K562 (cell line): ENCODE measurements around the gene RNF151. TPM values are rescaled to one million over a fixed set of nuclear protein-coding genes. Genes with fewer than 3 reads are reported as not detected.

Source experiments
- CBFB ChIP-seq: sonication (generic); formaldehyde crosslinking; IDR thresholded peaks from 2 replicates; pipeline ENCODE4 v1.4.0; 2020; ENCODE audit warnings: mild to moderate bottlenecking, missing genetic modification reagents
- E2F3 ChIP-seq: fragments of 250-450 bp; sonication (Bioruptor Pico); IDR thresholded peaks from 2 replicates; pipeline ENCODE4 v1.4.0; 2020; ENCODE audit warnings: mild to moderate bottlenecking
- EWSR1 ChIP-seq: fragments of 450-650 bp; IDR thresholded peaks from 2 replicates; pipeline ENCODE4 v1.6.1; 2018; ENCODE audit warnings: borderline replicate concordance, mild to moderate bottlenecking, low read depth, moderate library complexity; ENCODE audit not compliant: partially characterized antibody
- GABPB2 ChIP-seq: fragments of 250-450 bp; sonication (Bioruptor Pico); conservative IDR thresholded peaks from 2 replicates; pipeline ENCODE4 v1.5.1; 2021; ENCODE audit warnings: mild to moderate bottlenecking
- HNRNPL ChIP-seq: fragments of 200-400 bp; formaldehyde crosslinking; IDR thresholded peaks from 2 replicates; pipeline ENCODE4 v1.6.1; 2017; ENCODE audit warnings: low read depth, mild to moderate bottlenecking, low read length
- KDM2B ChIP-seq: fragments of 250-450 bp; sonication (Bioruptor Pico); IDR thresholded peaks from 2 replicates; pipeline ENCODE4 v1.8.0; 2021; ENCODE audit warnings: mild to moderate bottlenecking, moderate library complexity
- POLR2AphosphoS5 ChIP-seq: IDR thresholded peaks from 2 replicates; pipeline ENCODE4 v1.6.1; 2011; ENCODE audit warnings: mild to moderate bottlenecking, low read depth, low read length, moderate library complexity; ENCODE audit not compliant: control insufficient read depth, insufficient read depth
- RFX7 ChIP-seq: fragments of 250-450 bp; sonication (Bioruptor Pico); IDR thresholded peaks from 2 replicates; pipeline ENCODE4 v1.5.1; 2021; ENCODE audit warnings: mild to moderate bottlenecking
- TRIM28 ChIP-seq: fragments of 450-650 bp; IDR thresholded peaks from 2 replicates; pipeline ENCODE4 v1.6.1; 2017
- WHSC1 ChIP-seq: IDR thresholded peaks from one replicate; pipeline ENCODE4 v1.6.1; 2012; ENCODE audit warnings: low read length, control low read depth, inconsistent platforms
- ZFP1 ChIP-seq: fragments of 450-650 bp; formaldehyde crosslinking; IDR thresholded peaks from 2 replicates; pipeline ENCODE4 v1.4.0; 2020; ENCODE audit warnings: mild to moderate bottlenecking, mixed read lengths
- ZNF239 ChIP-seq: fragments of 250-450 bp; sonication (Bioruptor Pico); IDR thresholded peaks from 2 replicates; pipeline ENCODE4 v1.4.0; 2020; ENCODE audit warnings: mild to moderate bottlenecking
- polyA plus RNA-seq, 8 experiments: library from polyadenylated mRNA; depleted of rRNA in 4 of 8; stranded (reverse) in 5 of 8; unstranded in 3 of 8; fragments of >200 nt; fragmentation: Nextera tagmentation in 2 of 8; fragmentation: Illumina TruSeq in 1 of 8; extraction: Ambion mirVana in 2 of 8; extraction: Trizol in 1 of 8; gene quantifications; 2 replicates each; pipeline versions ENCODE4 v1.2.1 to v1.2.3, GENCODE V29; 2011 to 2014; ENCODE audit warnings: inconsistent platforms in 1 of 8, missing spikeins in 1 of 8
- total RNA-seq, 7 experiments: library from RNA; depleted of rRNA in 6 of 7; stranded (reverse); fragments of >200 nt in 6 of 7; fragmentation: Illumina TruSeq in 2 of 7; extraction: Trizol in 2 of 7; gene quantifications; 2 replicates each; pipeline versions ENCODE4 v1.2.1 to v1.2.3, GENCODE V29; 2011 to 2021; ENCODE audit warnings: low replicate concordance in 1 of 7
- TF ChIP-seq, protein P1 (sequence below): fragments of 250-450 bp; sonication (Bioruptor Pico); IDR thresholded peaks from 2 replicates; pipeline ENCODE4 v1.4.0; 2020; ENCODE audit warnings: mild to moderate bottlenecking
- TF ChIP-seq, protein P2 (sequence below): fragments of 200-800 bp; sonication (Bioruptor generic); IDR thresholded peaks from 2 replicates; pipeline ENCODE4 v1.6.1; 2017; ENCODE audit warnings: missing genetic modification characterization, missing compliant biosample characterization
- TF ChIP-seq, protein P3 (sequence below): sonication (generic); formaldehyde crosslinking; IDR thresholded peaks from 2 replicates; pipeline ENCODE4 v1.8.1; 2023; ENCODE audit warnings: mild to moderate bottlenecking, missing genetic modification reagents
- TF ChIP-seq, protein P4 (sequence below): sonication (generic); formaldehyde crosslinking; IDR thresholded peaks from 2 replicates; pipeline ENCODE4 v1.4.0; 2020; ENCODE audit warnings: mild to moderate bottlenecking, missing genetic modification reagents
- TF ChIP-seq, protein P5 (sequence below): sonication (generic); formaldehyde crosslinking; IDR thresholded peaks from 2 replicates; pipeline ENCODE4 v1.8.1; 2022; ENCODE audit warnings: missing genetic modification reagents

RNF151 gene
- total and polyA plus RNA-seq, 9 of the 15 experiments (the other 6 are each of a cell fraction or from before 2014, with no cell fraction given): not detected

DNA sequence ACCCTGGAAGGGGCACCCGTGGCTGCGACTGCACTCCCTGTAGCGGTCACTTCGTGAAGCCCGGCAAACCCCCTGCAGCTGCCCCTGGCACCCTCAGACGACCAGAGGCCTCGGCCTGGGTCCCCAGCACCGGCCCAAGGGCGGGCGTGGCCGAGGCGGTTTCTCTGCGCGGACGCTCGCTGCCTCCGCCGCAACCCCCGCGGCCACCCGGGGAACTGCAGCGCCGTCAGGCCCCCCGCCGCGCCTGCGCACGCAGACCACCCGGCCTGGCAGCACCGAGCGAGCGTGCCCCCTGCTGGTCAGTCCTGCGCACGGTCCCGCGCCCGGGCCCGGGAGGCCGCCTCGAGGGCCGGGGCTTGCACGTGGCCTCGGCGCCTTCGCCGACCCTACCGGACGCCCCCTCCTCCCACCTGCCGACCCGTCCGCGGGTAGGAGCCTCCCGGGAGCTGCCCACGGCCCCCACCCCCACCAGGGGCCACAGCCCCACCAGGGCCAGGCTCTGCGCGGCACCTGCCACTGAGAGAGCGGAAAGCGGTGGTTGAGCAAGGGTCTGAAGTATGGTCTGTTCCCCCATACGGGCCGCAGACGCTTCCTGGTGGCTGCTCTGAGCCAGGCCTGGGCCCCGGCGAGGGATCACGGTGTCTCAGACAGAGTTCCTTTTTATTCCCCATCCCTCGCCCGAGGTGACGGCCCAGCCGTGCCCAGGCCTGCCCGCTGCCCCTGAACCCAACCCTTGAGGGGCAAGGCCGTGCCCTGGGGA is 36.9 kb upstream of the RNF151 start (continued):
- TF ChIP-seq WHSC1 (no peak), POLR2AphosphoS5 (no peak), E2F3 (0 out of 2 replicates have a peak, but pooled peaks have one; percentile 81), KDM2B (CRISPR knock-in tag) (no peak), GABPB2 (CRISPR knock-in tag) (no peak), EWSR1 (no peak), TRIM28 (no peak), RFX7 (CRISPR knock-in tag) (no peak), ZFP1 (no peak), HNRNPL (peak; percentile 65; the same call in 1 of the 2 replicates), CBFB (CRISPR knock-in tag) (peak; percentile 56; the same call in 1 of the 2 replicates), ZNF239 (no peak)
- TF ChIP-seq, protein P1, sequence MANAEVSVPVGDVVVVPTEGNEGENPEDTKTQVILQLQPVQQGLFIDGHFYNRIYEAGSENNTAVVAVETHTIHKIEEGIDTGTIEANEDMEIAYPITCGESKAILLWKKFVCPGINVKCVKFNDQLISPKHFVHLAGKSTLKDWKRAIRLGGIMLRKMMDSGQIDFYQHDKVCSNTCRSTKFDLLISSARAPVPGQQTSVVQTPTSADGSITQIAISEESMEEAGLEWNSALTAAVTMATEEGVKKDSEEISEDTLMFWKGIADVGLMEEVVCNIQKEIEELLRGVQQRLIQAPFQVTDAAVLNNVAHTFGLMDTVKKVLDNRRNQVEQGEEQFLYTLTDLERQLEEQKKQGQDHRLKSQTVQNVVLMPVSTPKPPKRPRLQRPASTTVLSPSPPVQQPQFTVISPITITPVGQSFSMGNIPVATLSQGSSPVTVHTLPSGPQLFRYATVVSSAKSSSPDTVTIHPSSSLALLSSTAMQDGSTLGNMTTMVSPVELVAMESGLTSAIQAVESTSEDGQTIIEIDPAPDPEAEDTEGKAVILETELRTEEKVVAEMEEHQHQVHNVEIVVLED: peak; percentile 68
- TF ChIP-seq, protein P2, sequence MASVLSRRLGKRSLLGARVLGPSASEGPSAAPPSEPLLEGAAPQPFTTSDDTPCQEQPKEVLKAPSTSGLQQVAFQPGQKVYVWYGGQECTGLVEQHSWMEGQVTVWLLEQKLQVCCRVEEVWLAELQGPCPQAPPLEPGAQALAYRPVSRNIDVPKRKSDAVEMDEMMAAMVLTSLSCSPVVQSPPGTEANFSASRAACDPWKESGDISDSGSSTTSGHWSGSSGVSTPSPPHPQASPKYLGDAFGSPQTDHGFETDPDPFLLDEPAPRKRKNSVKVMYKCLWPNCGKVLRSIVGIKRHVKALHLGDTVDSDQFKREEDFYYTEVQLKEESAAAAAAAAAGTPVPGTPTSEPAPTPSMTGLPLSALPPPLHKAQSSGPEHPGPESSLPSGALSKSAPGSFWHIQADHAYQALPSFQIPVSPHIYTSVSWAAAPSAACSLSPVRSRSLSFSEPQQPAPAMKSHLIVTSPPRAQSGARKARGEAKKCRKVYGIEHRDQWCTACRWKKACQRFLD (CRISPR knock-in tag): peak; percentile 76; the same call in 1 of the 2 replicates
- TF ChIP-seq, protein P3, sequence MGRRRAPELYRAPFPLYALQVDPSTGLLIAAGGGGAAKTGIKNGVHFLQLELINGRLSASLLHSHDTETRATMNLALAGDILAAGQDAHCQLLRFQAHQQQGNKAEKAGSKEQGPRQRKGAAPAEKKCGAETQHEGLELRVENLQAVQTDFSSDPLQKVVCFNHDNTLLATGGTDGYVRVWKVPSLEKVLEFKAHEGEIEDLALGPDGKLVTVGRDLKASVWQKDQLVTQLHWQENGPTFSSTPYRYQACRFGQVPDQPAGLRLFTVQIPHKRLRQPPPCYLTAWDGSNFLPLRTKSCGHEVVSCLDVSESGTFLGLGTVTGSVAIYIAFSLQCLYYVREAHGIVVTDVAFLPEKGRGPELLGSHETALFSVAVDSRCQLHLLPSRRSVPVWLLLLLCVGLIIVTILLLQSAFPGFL (CRISPR knock-in tag): no peak
- TF ChIP-seq, protein P4, sequence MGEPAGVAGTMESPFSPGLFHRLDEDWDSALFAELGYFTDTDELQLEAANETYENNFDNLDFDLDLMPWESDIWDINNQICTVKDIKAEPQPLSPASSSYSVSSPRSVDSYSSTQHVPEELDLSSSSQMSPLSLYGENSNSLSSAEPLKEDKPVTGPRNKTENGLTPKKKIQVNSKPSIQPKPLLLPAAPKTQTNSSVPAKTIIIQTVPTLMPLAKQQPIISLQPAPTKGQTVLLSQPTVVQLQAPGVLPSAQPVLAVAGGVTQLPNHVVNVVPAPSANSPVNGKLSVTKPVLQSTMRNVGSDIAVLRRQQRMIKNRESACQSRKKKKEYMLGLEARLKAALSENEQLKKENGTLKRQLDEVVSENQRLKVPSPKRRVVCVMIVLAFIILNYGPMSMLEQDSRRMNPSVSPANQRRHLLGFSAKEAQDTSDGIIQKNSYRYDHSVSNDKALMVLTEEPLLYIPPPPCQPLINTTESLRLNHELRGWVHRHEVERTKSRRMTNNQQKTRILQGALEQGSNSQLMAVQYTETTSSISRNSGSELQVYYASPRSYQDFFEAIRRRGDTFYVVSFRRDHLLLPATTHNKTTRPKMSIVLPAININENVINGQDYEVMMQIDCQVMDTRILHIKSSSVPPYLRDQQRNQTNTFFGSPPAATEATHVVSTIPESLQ (CRISPR knock-in tag): peak; percentile 81; the same call in 1 of the 2 replicates
- TF ChIP-seq, protein P5, sequence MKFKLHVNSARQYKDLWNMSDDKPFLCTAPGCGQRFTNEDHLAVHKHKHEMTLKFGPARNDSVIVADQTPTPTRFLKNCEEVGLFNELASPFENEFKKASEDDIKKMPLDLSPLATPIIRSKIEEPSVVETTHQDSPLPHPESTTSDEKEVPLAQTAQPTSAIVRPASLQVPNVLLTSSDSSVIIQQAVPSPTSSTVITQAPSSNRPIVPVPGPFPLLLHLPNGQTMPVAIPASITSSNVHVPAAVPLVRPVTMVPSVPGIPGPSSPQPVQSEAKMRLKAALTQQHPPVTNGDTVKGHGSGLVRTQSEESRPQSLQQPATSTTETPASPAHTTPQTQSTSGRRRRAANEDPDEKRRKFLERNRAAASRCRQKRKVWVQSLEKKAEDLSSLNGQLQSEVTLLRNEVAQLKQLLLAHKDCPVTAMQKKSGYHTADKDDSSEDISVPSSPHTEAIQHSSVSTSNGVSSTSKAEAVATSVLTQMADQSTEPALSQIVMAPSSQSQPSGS (CRISPR knock-in tag): 0 out of 2 replicates have a peak, but pooled peaks have one; percentile 31
